GM08714 (cell line): ENCODE results near the gene KIAA0232.
"Not testable (repeated sequence)": the region's sequence is repeated elsewhere in the genome, so short reads cannot be mapped to it uniquely, and the experiment has no call there.

Experiments used
- H3K4me3 ChIP-seq: fragments of 200-500 bp; sonication (Bioruptor generic); 2 replicates; pipeline ENCODE4 v1.5.1; 2014; ENCODE audit warnings: mild to moderate bottlenecking, low read length, inconsistent platforms
- ZNF274 ChIP-seq: IDR thresholded peaks from 2 replicates; pipeline ENCODE4 v1.6.1; 2012; ENCODE audit warnings: mild to moderate bottlenecking, low read depth, low read length

The KIAA0232 gene

GRCh38 chr4:6824772-6825402 is 42.4 kb downstream of the KIAA0232 start:
- TF ChIP-seq ZNF274 = no peak
- H3K4me3 ChIP-seq = no peak overlapping the region

- no peak overlapping the region for H3K4me3 ChIP-seq
- no peak for TF ChIP-seq ZNF274
Measured at GRCh38 chr4:6825403-6825802, 42.9 kb downstream of the KIAA0232 start.

- no peak for TF ChIP-seq ZNF274
- no peak overlapping the region for H3K4me3 ChIP-seq
Measured at GRCh38 chr4:6826781-6827508, 44.4 kb downstream of the KIAA0232 start.

- no peak for TF ChIP-seq ZNF274
- H3K4me3 ChIP-seq = no peak overlapping the region
Measured at GRCh38 chr4:6829086-6829485, 46.6 kb downstream of the KIAA0232 start.

GRCh38 chr4:6834867-6835266 is 52.3 kb downstream of the KIAA0232 start:
- no peak overlapping the region for H3K4me3 ChIP-seq
- no peak for TF ChIP-seq ZNF274

GRCh38 chr4:6835616-6836015 is 53.1 kb downstream of the KIAA0232 start:
- not testable (repeated sequence) for H3K4me3 ChIP-seq

- not testable (repeated sequence) for H3K4me3 ChIP-seq
Measured at GRCh38 chr4:6837106-6837505, 54.6 kb downstream of the KIAA0232 start.

- H3K4me3 ChIP-seq = no peak overlapping the region
- no peak for TF ChIP-seq ZNF274
Measured at GRCh38 chr4:6839579-6839978, 57.1 kb downstream of the KIAA0232 start.

- no peak for TF ChIP-seq ZNF274
- no peak overlapping the region for H3K4me3 ChIP-seq
Measured at GRCh38 chr4:6840062-6840976, 57.8 kb downstream of the KIAA0232 start.

- no peak overlapping the region for H3K4me3 ChIP-seq
- TF ChIP-seq ZNF274 = no peak
Measured at GRCh38 chr4:6845027-6845426, 62.5 kb downstream of the KIAA0232 start.

GRCh38 chr4:6845574-6845973 is 63.0 kb downstream of the KIAA0232 start:
- no peak for TF ChIP-seq ZNF274
- no peak overlapping the region for H3K4me3 ChIP-seq

GRCh38 chr4:6847178-6847577 is 64.7 kb downstream of the KIAA0232 start:
- no peak overlapping the region for H3K4me3 ChIP-seq

GRCh38 chr4:6848717-6849305 is 66.3 kb downstream of the KIAA0232 start:
- H3K4me3 ChIP-seq = no peak overlapping the region
- no peak for TF ChIP-seq ZNF274

More at GRCh38 chr4:6847178-6847577, 64.7 kb downstream of the KIAA0232 start:
- no peak for TF ChIP-seq ZNF274

- H3K4me3 ChIP-seq = no peak overlapping the region
- no peak for TF ChIP-seq ZNF274
Measured at GRCh38 chr4:6849691-6850090, 67.2 kb downstream of the KIAA0232 start.

- H3K4me3 ChIP-seq = no peak overlapping the region
- TF ChIP-seq ZNF274 = no peak
Measured at GRCh38 chr4:6851431-6851830, 68.9 kb downstream of the KIAA0232 start.
